ENCODE measurements around the gene SLC2A10. TPM values are rescaled to one million over a fixed set of nuclear protein-coding genes. Genes with fewer than 3 reads are reported as not detected.

Gene SLC2A10
- total RNA-seq, 1 donor from 2014 or later: 17.7 TPM

GRCh38 chr20:46705378-46705729, 4.1 kb upstream of the SLC2A10 start:
- ATAC-seq (no peak), DNase-seq (no peak)
- H3K27me3 ChIP-seq: no peaks in the 10 kb centered on the region
- TF ChIP-seq CTCF (IDR thresholded peaks at IDR 0.05): no peak
- H3K27ac ChIP-seq: peak overlapping the region; percentile 51
- H3K4me3 ChIP-seq: no peak overlapping the region
- H3K36me3 ChIP-seq: no peaks in the 10 kb centered on the region
- no peaks in the 10 kb centered on the region for H3K9me3 ChIP-seq
- intact Hi-C loops (cut with DNase I): no loop called here
- peaks cover 6% of the 10 kb centered on the region for H3K4me1 ChIP-seq

- Histone ChIP-seq H3K9me3 (no peaks in the 10 kb centered on the region), H3K36me3 (no peaks in the 10 kb centered on the region), H3K4me1 (peaks cover 9% of the 10 kb centered on the region), H3K27me3 (no peaks in the 10 kb centered on the region), H3K27ac (peak overlapping the region; percentile 51), H3K4me3 (no peak overlapping the region)
- ATAC-seq: no peak
- intact Hi-C loops (cut with DNase I): no loop called here
- DNase-seq: no peak
- TF ChIP-seq CTCF (IDR thresholded peaks at IDR 0.05): no peak
These were observed 3.2 kb upstream of the SLC2A10 start for GRCh38 chr20:46706242-46706641.

GRCh38 chr20:46708172-46708860, 1.1 kb upstream of the SLC2A10 start:
- Histone ChIP-seq H3K36me3 (no peaks in the 10 kb centered on the region), H3K4me1 (peaks cover 9% of the 10 kb centered on the region), H3K9me3 (no peaks in the 10 kb centered on the region), H3K4me3 (no peak overlapping the region), H3K27me3 (no peaks in the 10 kb centered on the region), H3K27ac (no peak overlapping the region)
- peak; percentile 9 for TF ChIP-seq CTCF (IDR thresholded peaks at IDR 0.05)
- intact Hi-C loops (cut with DNase I): no loop called here
- DNase-seq (no peak), ATAC-seq (no peak)

GRCh38 chr20:46709055-46709458, 392 bp upstream of the SLC2A10 start:
- no peaks in the 10 kb centered on the region for H3K36me3 ChIP-seq
- no peak for TF ChIP-seq CTCF (IDR thresholded peaks at IDR 0.05)
- intact Hi-C loops (cut with DNase I): no loop called here
- H3K4me1 ChIP-seq: peaks cover 9% of the 10 kb centered on the region
- no peaks in the 10 kb centered on the region for H3K27me3 ChIP-seq
- no peak for ATAC-seq
- no peak for DNase-seq
- peak overlapping the region; percentile 73 for H3K4me3 ChIP-seq
- H3K9me3 ChIP-seq: no peaks in the 10 kb centered on the region
- peak overlapping the region; percentile 82 for H3K27ac ChIP-seq

- Histone ChIP-seq H3K4me3 (peak overlapping the region; percentile 73), H3K36me3 (no peaks in the 10 kb centered on the region), H3K4me1 (peaks cover 15% of the 10 kb centered on the region), H3K27ac (peak overlapping the region; percentile 82), H3K9me3 (no peaks in the 10 kb centered on the region), H3K27me3 (no peaks in the 10 kb centered on the region)
- DNase-seq: no peak
- no peak for TF ChIP-seq CTCF (IDR thresholded peaks at IDR 0.05)
- intact Hi-C loops (cut with DNase I): no loop called here
- ATAC-seq: no peak
These were observed 884 bp downstream of the SLC2A10 start for GRCh38 chr20:46710153-46710913.
